Amniotic epithelial cell (primary cell): ENCODE results near the gene RBL1.

ENCODE experiments used
- DNase-seq: peaks from one replicate; pipeline ENCODE4 v3.0.0-alpha.2; 2010; ENCODE audit warnings: low read depth

RBL1 gene

GRCh38 chr20:36950414-36951197, 145.2 kb downstream of the RBL1 start:
- peak; percentile 48 for DNase-seq
